Measurements from ENCODE around the gene PRKRA. TPM values are rescaled to one million over a fixed set of nuclear protein-coding genes. Genes with fewer than 3 reads are reported as not detected.
"Not testable (repeated sequence)": the region's sequence is repeated elsewhere in the genome, so short reads cannot be mapped to it uniquely, and the experiment has no call there.

Gene PRKRA
- polyA plus RNA-seq, 3 donors from 2014 or later, result 37.7 to 57.7 (median 39.6) TPM

DNA sequence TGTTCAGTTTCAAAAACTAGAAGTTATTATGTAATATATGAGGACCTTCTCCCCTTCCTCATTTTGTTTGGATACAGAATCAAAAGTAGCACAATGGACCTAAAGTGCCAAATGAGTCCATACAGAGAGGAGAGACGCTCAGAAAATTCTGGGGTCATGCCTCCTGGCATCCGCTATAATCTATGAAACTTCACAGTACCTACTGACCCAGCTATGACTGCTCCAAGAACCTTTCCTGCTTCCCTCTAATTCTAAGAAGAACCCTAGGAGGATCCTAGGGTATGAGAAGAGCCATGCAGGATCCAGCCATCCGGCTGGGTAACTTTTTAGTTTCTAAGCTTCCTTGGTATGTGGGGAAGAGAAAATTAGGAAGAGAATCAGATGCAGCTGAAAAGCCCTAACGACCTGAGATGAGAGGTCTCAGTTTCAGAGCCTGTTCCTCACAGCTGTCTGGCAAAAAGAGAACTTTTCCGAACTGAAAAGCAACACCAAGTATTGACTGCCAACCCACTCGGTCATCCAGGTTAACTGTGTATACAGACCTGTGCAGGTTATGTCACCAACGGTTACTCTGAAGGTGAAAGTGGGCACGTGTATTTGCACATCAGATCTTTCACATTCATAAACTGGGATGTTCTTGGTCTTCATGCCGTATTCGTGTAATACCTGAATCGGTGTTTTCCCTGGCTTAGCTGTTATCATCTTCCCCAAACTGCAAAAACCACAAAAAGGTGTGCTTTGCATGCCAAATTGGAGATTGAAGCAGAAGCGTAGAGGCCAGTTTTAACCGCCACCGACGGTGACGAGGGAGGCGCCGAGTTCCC, 1.1 kb downstream of the PRKRA start:
- Mint-ChIP-seq H3K4me1 (peaks cover 24 to 32% of the 10 kb centered on the region in 2 donors), H3K36me3 (peaks cover 7 to 21% (median 8%) of the 10 kb centered on the region in 3 donors), H3K9me3 (no peaks in the 10 kb centered on the region), H3K27ac (peak overlapping the region; percentile 77 to 90 (median 84)), H3K4me3 (peak overlapping the region; percentile 79 to 86 (median 84)), H3K27me3 (ENCODE audit: low read depth in 3 of 3) (peaks cover 10 to 17% (median 12%) of the 10 kb centered on the region in 3 donors)
- DNase-seq, result no peak

DNA sequence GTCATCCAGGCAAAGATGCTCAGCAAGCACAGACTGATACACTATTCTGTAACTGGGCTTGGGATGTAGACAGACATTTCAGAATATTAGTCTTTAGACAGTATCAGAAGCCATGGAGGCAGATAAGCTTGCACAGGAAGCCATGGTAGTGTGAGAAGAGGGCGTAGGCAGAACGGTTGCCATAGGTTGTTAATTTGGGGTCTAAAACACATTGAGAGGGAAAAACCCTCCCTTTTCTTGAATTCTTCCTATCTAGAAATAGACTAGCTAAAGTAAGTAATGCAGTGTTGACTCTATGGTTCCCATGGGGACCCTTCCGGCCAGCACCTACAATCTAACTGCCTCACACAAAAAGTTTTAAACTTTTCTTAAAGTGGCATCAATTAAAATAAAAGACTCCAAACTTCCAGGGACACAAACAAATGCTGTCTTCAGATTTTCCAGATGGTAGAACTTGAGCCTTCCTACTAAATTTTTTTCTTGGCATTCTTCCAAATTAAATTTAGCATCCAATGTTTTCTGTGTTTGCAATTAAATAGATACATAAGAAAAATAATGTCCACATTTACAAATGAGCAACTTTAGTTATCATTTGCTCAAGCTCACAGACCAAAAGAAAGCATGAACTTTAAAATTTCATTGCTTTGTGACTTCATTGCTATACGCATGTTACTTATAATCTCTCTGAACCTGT, 1.9 kb downstream of the PRKRA start:
- H3K27me3 Mint-ChIP-seq (ENCODE audit: low read depth in 3 of 3), result peaks cover 10 to 15% (median 12%) of the 10 kb centered on the region in 3 donors
- H3K36me3 Mint-ChIP-seq, result peaks cover 13 to 27% (median 15%) of the 10 kb centered on the region in 3 donors
- H3K9me3 Mint-ChIP-seq, result no peaks in the 10 kb centered on the region
- peak overlapping the region; percentile 23 to 84 (median 33) for H3K4me3 Mint-ChIP-seq
- H3K27ac Mint-ChIP-seq, result peak overlapping the region in 5 of 6 donors; percentile 58 to 83 (median 77)
- H3K4me1 Mint-ChIP-seq, result peaks cover 24 to 32% of the 10 kb centered on the region in 2 donors
- no peak for DNase-seq

DNA sequence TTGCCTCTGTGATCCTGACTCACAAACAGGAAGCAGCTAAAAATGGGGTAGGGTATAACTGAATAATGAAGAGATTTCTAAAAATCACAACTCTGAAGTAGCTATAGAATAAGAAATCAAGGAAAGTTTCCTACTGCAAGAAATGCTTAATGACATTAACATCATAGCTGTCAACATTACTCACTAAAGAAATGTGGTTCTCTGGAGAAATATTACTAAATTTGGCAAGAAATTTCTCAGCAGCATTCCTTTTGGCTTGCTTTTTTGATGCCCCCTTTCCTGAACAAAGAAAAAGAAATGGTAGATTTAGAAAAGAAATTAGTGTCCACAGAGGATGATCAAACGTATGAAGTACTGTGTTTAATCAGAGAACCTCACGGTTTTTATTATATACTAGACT, 9.5 kb downstream of the PRKRA start:
- no peaks in the 10 kb centered on the region for H3K4me1 Mint-ChIP-seq
- no peak overlapping the region for H3K4me3 Mint-ChIP-seq
- no peaks in the 10 kb centered on the region for H3K9me3 Mint-ChIP-seq
- no peak overlapping the region for H3K27ac Mint-ChIP-seq
- no peaks in the 10 kb centered on the region for H3K27me3 Mint-ChIP-seq (ENCODE audit: low read depth in 3 of 3)
- DNase-seq, result no peak
- peaks cover 22 to 57% (median 38%) of the 10 kb centered on the region in 3 donors for H3K36me3 Mint-ChIP-seq

DNA sequence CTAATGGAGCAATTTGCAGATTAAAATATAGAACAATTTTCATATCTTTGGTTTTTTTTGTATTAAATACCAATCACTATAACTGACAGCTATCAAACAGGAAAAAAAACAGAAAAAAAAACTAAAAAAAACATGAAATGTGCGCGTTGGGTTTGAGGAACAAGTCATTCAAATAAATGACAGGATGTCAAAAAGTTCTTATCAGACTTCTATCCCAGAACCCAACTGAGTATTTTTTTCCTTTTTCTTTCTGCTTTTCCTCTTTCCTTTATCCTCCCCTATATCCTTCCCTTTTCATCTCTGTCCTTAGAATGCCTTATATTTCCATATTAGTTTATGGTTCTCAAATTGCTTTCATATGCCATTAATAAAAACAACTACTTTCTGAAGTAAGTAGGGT, 14.3 kb downstream of the PRKRA start:
- DNase-seq, result no peak
- Mint-ChIP-seq H3K27ac (no peak overlapping the region), H3K4me1 (no peaks in the 10 kb centered on the region), H3K27me3 (ENCODE audit: low read depth in 3 of 3) (no peaks in the 10 kb centered on the region), H3K4me3 (no peak overlapping the region), H3K36me3 (peaks cover 28 to 55% (median 31%) of the 10 kb centered on the region in 3 donors), H3K9me3 (no peaks in the 10 kb centered on the region)

DNA sequence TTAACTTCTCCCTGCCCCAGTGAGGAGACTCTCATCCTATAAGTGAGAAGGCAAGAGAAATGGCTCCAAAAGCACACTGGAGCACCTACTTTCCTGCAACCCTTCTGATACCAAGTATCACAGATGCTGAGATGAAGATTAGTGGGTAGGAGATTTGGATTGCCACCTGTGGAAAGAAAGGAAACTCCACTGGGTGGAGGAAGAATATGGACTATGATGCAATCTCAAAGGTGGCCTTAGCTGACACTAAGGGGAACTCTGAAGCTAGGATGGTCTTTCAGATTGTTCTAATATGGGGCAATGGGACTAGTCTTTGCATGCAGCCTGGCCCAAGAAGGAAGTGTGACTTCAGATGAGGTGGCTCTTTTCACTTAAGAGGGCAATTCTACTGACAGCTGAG, 21.6 kb downstream of the PRKRA start:
- H3K4me1 Mint-ChIP-seq, result no peaks in the 10 kb centered on the region
- DNase-seq, result no peak
- H3K36me3 Mint-ChIP-seq, result peaks cover 17 to 58% (median 41%) of the 10 kb centered on the region in 3 donors
- peaks cover 0 to 8% (median under 1%) of the 10 kb centered on the region in 6 donors for H3K9me3 Mint-ChIP-seq
- peaks cover 0 to 1% (median 0%) of the 10 kb centered on the region in 3 donors for H3K27me3 Mint-ChIP-seq (ENCODE audit: low read depth in 3 of 3)
- peak overlapping the region in 1 of 6 donors; percentile 6 for H3K27ac Mint-ChIP-seq
- no peak overlapping the region for H3K4me3 Mint-ChIP-seq

DNA sequence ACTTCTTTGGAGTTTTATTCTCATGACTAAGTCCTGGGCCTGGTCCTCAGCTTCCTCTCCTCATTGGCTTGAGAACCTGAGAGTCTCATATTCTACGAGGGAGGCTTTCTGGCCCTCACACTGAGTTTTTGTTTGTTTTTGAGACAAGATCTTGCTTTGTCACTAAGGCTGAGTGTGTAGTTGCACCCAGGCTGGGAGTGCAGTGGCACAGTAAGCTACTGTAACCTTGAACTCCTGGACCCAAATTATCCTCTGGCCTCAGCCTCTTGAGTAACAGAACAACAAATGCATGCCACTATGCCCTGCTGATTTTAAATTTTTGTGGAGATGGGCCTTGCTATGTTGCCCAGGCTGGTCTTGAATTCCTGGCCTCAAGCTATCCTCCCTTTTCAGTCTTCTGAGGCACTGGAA, 22.6 kb downstream of the PRKRA start:
- peaks cover 0 to 8% (median under 1%) of the 10 kb centered on the region in 6 donors for H3K9me3 Mint-ChIP-seq
- H3K27ac Mint-ChIP-seq, result no peak overlapping the region
- no peaks in the 10 kb centered on the region for H3K4me1 Mint-ChIP-seq
- no peak overlapping the region for H3K4me3 Mint-ChIP-seq
- peaks cover 0 to 1% (median 0%) of the 10 kb centered on the region in 3 donors for H3K27me3 Mint-ChIP-seq (ENCODE audit: low read depth in 3 of 3)
- DNase-seq, result no peak
- H3K36me3 Mint-ChIP-seq, result peaks cover 17 to 58% (median 39%) of the 10 kb centered on the region in 3 donors

DNA sequence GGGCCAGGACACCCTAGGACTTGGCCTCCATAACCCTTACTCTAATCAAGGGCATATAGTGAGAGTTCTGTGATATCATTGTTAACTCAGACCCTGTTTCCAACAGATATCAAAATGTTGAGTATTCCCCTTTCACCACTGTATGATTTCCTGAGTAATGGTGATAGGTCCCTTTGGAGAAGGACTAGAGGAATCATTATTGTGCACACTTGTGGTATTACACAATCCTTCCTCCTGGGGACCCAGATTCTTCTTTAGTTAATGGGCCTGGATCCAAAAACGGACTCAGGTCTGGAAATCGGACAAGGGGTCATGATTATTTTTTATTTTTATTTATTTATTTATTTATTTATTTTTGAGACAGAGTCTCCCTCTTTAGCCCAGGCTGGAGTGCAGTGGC, 23.5 kb downstream of the PRKRA start:
- Mint-ChIP-seq H3K27me3 (ENCODE audit: low read depth in 3 of 3) (peaks cover 0 to 1% (median 0%) of the 10 kb centered on the region in 3 donors), H3K9me3 (peaks cover 0 to 8% (median under 1%) of the 10 kb centered on the region in 6 donors), H3K4me3 (no peak overlapping the region), H3K36me3 (peaks cover 17 to 54% (median 38%) of the 10 kb centered on the region in 3 donors), H3K27ac (no peak overlapping the region), H3K4me1 (no peaks in the 10 kb centered on the region)
- DNase-seq, result no peak

DNA sequence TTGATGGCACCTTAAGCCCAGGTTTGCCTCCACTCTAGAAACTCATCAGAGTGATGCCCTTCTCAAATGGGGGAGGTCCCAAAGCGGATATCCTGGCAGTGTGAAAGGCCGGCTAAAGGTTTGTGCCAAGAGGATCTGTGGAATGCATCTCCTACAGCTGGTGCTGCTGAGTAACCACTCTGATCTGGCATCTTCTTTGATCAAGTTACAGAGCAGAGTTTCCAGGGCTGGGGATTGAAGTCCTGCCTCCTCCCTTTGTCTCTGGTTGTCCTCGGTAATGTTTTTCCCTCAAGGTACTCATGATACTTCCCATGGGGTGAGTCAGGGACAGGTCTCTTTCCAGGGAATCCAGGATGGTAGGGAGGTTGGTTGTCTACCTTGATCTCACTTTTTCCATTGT, 24.6 kb downstream of the PRKRA start:
- Mint-ChIP-seq H3K36me3 (peaks cover 17 to 45% (median 30%) of the 10 kb centered on the region in 3 donors), H3K27ac (no peak overlapping the region), H3K4me1 (no peaks in the 10 kb centered on the region), H3K27me3 (ENCODE audit: low read depth in 3 of 3) (peaks cover 0 to 1% (median 0%) of the 10 kb centered on the region in 3 donors), H3K9me3 (peaks cover 0 to 8% (median under 1%) of the 10 kb centered on the region in 6 donors), H3K4me3 (no peak overlapping the region)
- no peak for DNase-seq

DNA sequence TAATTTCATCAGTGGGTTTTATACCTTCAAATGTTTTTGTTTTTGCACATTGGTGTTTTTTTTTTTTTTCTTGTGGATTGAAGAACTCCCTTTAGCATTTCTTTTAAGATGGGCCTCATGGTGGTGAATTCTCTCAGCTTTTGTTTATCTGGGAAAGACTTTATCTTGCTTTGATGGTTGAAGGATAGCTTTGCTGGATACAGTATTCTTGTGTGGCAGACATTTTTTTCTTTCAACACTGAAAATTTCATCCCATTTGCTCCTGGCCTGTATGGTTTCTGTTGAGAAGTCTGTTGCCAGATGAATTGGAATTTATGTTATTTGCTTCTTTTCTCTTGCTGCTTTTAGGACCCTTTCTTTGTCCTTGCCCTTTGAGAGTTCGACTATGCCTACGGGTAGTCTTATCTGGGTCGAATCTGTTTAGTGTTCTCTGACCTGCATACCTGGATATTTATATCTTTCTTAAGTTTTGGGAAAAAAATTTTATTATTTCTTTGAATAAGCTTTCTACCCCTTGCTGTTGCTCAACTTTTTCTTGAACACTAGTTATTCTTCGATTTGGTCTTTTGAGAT, 25.6 kb downstream of the PRKRA start:
- peaks cover 0 to 1% (median 0%) of the 10 kb centered on the region in 3 donors for H3K27me3 Mint-ChIP-seq (ENCODE audit: low read depth in 3 of 3)
- no peak overlapping the region for H3K27ac Mint-ChIP-seq
- H3K4me1 Mint-ChIP-seq, result no peaks in the 10 kb centered on the region
- H3K36me3 Mint-ChIP-seq, result peaks cover 13 to 35% (median 26%) of the 10 kb centered on the region in 3 donors
- no peak for DNase-seq
- H3K4me3 Mint-ChIP-seq, result no peak overlapping the region
- H3K9me3 Mint-ChIP-seq, result peaks cover 0 to 8% (median under 1%) of the 10 kb centered on the region in 6 donors

DNA sequence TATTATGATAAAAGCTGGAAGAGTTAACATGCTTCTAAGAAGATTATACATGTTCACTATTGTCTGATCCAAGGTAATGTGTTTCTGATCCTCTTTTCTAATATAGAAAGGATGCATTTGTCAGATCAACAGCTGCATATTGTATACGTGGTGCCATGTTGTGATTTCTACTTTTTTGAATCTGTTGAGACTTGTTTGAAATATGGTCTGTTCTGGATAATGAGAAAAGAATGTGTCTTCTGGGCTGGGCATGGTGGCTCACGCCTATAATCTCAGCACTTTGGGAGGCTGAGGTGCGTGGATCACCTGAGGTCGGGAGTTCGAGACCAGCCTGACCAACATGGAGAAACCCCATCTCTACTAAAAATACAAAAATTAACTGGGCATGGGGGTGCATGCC, 27.2 kb downstream of the PRKRA start:
- not testable (repeated sequence) for H3K27me3 Mint-ChIP-seq (ENCODE audit: low read depth in 3 of 3); H3K4me3 Mint-ChIP-seq; H3K9me3 Mint-ChIP-seq; H3K27ac Mint-ChIP-seq; DNase-seq; H3K4me1 Mint-ChIP-seq
- H3K36me3 Mint-ChIP-seq, result peaks cover 13 to 25% (median 23%) of the 10 kb centered on the region in 3 donors

DNA sequence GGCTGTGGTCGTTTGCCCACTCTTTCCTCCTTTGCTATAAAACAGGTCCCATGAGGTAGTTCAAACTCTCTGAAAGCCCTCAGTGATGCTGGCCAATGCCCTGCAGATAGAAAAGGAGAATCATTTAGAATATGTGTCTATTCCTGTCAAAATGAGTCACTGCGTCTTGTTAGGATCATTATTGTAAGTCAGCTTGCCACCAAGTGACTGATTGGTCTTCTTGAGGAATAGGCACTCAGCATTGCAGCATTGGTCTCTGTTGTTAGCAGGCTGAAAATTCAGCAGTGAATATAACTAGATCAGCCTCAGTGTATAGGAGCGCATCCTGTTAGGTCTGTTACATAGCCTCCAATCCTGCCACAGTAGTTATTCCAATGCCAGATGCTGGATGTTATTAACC, 28.9 kb downstream of the PRKRA start:
- peaks cover 0 to 1% (median 0%) of the 10 kb centered on the region in 3 donors for H3K27me3 Mint-ChIP-seq (ENCODE audit: low read depth in 3 of 3)
- H3K36me3 Mint-ChIP-seq, result peaks cover 12 to 22% (median 16%) of the 10 kb centered on the region in 3 donors
- no peak overlapping the region for H3K27ac Mint-ChIP-seq

DNA sequence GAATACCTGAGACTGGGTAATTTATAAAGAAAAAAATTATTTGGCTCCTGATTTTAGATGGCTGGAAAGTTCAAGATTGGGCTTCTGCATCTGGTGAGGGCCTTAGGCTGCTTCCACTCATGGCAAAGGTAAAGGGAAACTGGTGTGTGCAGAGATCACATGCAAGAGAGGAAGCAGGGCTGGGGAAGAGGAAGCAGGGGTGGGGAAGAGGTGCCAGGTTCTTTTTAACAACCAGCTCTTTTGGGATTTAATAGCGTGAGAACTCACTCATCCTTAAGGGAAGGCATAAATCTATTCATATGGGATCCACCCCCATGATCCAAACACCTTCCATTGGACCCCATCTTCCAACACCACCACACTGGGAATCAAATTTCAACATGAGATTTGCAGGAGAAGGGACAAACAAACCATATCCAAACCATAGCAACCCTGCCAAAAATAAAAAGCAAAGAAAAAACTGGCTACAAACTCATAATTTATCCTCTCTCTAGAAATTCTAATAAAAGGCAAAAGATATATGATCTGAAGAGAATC, 30.4 kb downstream of the PRKRA start:
- DNase-seq, result no peak
- Mint-ChIP-seq H3K4me1 (no peaks in the 10 kb centered on the region), H3K27ac (no peak overlapping the region), H3K9me3 (peaks cover 0 to 5% (median 0%) of the 10 kb centered on the region in 6 donors), H3K4me3 (no peak overlapping the region), H3K36me3 (peaks cover 3 to 8% (median 4%) of the 10 kb centered on the region in 3 donors), H3K27me3 (ENCODE audit: low read depth in 3 of 3) (no peaks in the 10 kb centered on the region)

More for the DNA sequence above, 28.9 kb downstream of the PRKRA start:
- H3K4me3 Mint-ChIP-seq, result no peak overlapping the region
- H3K4me1 Mint-ChIP-seq, result no peaks in the 10 kb centered on the region
- peaks cover 0 to 8% (median under 1%) of the 10 kb centered on the region in 6 donors for H3K9me3 Mint-ChIP-seq
- no peak for DNase-seq

DNA sequence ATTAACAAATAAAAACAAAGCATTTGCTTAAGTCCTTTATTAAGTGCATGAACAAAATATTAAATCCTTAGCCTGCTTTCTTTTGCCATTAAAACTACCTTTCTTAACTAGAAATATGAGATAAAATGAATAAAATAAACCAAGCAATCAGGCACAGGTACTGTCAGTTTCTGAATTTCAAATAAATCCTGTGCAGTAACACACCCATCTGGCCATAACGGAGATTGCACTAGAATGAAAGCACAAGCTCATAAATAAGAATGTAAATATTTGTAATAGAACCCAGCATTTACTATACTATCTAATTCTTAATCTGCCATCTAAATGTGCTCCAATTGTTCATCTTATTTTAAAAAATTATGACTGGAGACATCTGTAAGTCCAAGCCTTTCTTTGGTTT, 31.9 kb downstream of the PRKRA start:
- H3K36me3 Mint-ChIP-seq, result no peaks in the 10 kb centered on the region
- H3K4me1 Mint-ChIP-seq, result peaks cover 11 to 13% of the 10 kb centered on the region in 2 donors
- no peak for DNase-seq
- no peak overlapping the region for H3K4me3 Mint-ChIP-seq
- no peak overlapping the region for H3K27ac Mint-ChIP-seq
- H3K9me3 Mint-ChIP-seq, result no peaks in the 10 kb centered on the region
- H3K27me3 Mint-ChIP-seq (ENCODE audit: low read depth in 3 of 3), result peaks cover 0 to 2% (median 0%) of the 10 kb centered on the region in 3 donors

Data from immature natural killer cell (primary cell).